ENCODE results near the gene TXNDC12. TPM values are rescaled to one million over a fixed set of nuclear protein-coding genes. Genes with fewer than 3 reads are reported as not detected.
"Not testable (repeated sequence)": the region's sequence is repeated elsewhere in the genome, so short reads cannot be mapped to it uniquely, and the experiment has no call there.

Gene TXNDC12
- total and polyA plus RNA-seq, 7 donors, result 9.0 to 33.3 (median 26.2) TPM

- TF ChIP-seq POLR2AphosphoS5 (IDR thresholded peaks at IDR 0.05) (no peak), POLR2A (IDR thresholded peaks at IDR 0.05) (no peak), EP300 (IDR thresholded peaks at IDR 0.05) (no peak), CTCF (IDR thresholded peaks at IDR 0.05) (no peak)
- H3K4me1 ChIP-seq, result peaks cover 0 to 7% (median 0%) of the 10 kb centered on the region in 4 donors
- H3K27me3 ChIP-seq, result no peaks in the 10 kb centered on the region
- DNase-seq, result no peak
- no peak overlapping the region for H3K27ac ChIP-seq
- WGBS, 2 donors, result 26 to 72% methylated on average over 7 of the region's 7 CpGs
- intact Hi-C loops (cut with DNase I), result no loop called here
- no peaks in the 10 kb centered on the region for H3K9me3 ChIP-seq
- no peak overlapping the region for H3K4me3 ChIP-seq
- no peaks in the 10 kb centered on the region for H3K36me3 ChIP-seq
Measured at GRCh38 chr1:52008071-52008809, 46.8 kb downstream of the TXNDC12 start.

- 12 to 48% methylated on average over 5 of the region's 5 CpGs for WGBS, 2 donors
- H3K4me1 ChIP-seq, result peaks cover 0 to 7% (median 0%) of the 10 kb centered on the region in 4 donors
- no peak overlapping the region for H3K4me3 ChIP-seq
- TF ChIP-seq CTCF (IDR thresholded peaks at IDR 0.05) (no peak), POLR2A (IDR thresholded peaks at IDR 0.05) (no peak), POLR2AphosphoS5 (IDR thresholded peaks at IDR 0.05) (no peak), EP300 (IDR thresholded peaks at IDR 0.05) (no peak)
- H3K36me3 ChIP-seq, result no peaks in the 10 kb centered on the region
- no peak overlapping the region for H3K27ac ChIP-seq
- no peak for DNase-seq
- no peaks in the 10 kb centered on the region for H3K27me3 ChIP-seq
- no peaks in the 10 kb centered on the region for H3K9me3 ChIP-seq
- intact Hi-C loops (cut with DNase I), result no loop called here
Measured at GRCh38 chr1:52007215-52008002, 47.6 kb downstream of the TXNDC12 start.

GRCh38 chr1:52006081-52006553, 48.9 kb downstream of the TXNDC12 start:
- H3K36me3 ChIP-seq; H3K27ac ChIP-seq; intact Hi-C loops (cut with DNase I); DNase-seq; H3K27me3 ChIP-seq; H3K4me3 ChIP-seq; H3K9me3 ChIP-seq; H3K4me1 ChIP-seq: not testable (repeated sequence)
- WGBS, 2 donors, result 21 to 50% methylated on average over 5 of the region's 5 CpGs

- 49 to 63% methylated on average over 3 of the region's 3 CpGs for WGBS, 2 donors
- H3K4me3 ChIP-seq; H3K4me1 ChIP-seq; DNase-seq; H3K36me3 ChIP-seq; H3K27me3 ChIP-seq; intact Hi-C loops (cut with DNase I); H3K27ac ChIP-seq; H3K9me3 ChIP-seq: not testable (repeated sequence)
Measured at GRCh38 chr1:52005548-52005947, 49.4 kb downstream of the TXNDC12 start.

- DNase-seq, result no peak
- Histone ChIP-seq H3K36me3 (no peaks in the 10 kb centered on the region), H3K4me1 (peaks cover 0 to 7% (median 0%) of the 10 kb centered on the region in 4 donors), H3K9me3 (no peaks in the 10 kb centered on the region), H3K27me3 (no peaks in the 10 kb centered on the region), H3K4me3 (no peak overlapping the region), H3K27ac (no peak overlapping the region)
- 66 to 74% methylated on average over 4 of the region's 4 CpGs for WGBS, 2 donors
- TF ChIP-seq CTCF (IDR thresholded peaks at IDR 0.05) (no peak), POLR2A (IDR thresholded peaks at IDR 0.05) (no peak), POLR2AphosphoS5 (IDR thresholded peaks at IDR 0.05) (no peak), EP300 (IDR thresholded peaks at IDR 0.05) (no peak)
- intact Hi-C loops (cut with DNase I), result no loop called here
Measured at GRCh38 chr1:52003877-52004276, 51.1 kb downstream of the TXNDC12 start.

Measured in sigmoid colon (tissue), 7 donors.